Progenitor cell of endocrine pancreas (in vitro differentiated cells): ENCODE measurements around the gene OR7C1. TPM values are rescaled to one million over a fixed set of nuclear protein-coding genes. Genes with fewer than 3 reads are reported as not detected.

ENCODE experiments used
- DNase-seq: peaks from one replicate; pipeline ENCODE4 v3.0.0; 2021; ENCODE audit warnings: low spot score; ENCODE audit not compliant: unreplicated experiment
- H3K27ac Mint-ChIP-seq: 2 replicates; pipeline ENCODE4 v1.8.0; 2021; ENCODE audit warnings: mild to moderate bottlenecking, moderate library complexity, mixed read lengths
- H3K27me3 Mint-ChIP-seq: 2 replicates; pipeline ENCODE4 v1.8.0; 2021; ENCODE audit warnings: mixed read lengths
- H3K36me3 Mint-ChIP-seq: 2 replicates; pipeline ENCODE4 v1.8.0; 2022; ENCODE audit warnings: mixed read lengths; ENCODE audit not compliant: insufficient read depth
- H3K4me1 Mint-ChIP-seq: 2 replicates; pipeline ENCODE4 v1.8.0; 2021; ENCODE audit warnings: low read depth, mixed read lengths
- H3K4me3 Mint-ChIP-seq: 2 replicates; pipeline ENCODE4 v1.8.0; 2021; ENCODE audit warnings: low read depth, mild to moderate bottlenecking, moderate library complexity, mixed read lengths
- H3K9me3 Mint-ChIP-seq: 2 replicates; pipeline ENCODE4 v1.8.0; 2021; ENCODE audit warnings: low read depth, mixed read lengths
- total RNA-seq: library from RNA; stranded (reverse); gene quantifications from 2 replicates; pipeline ENCODE4 v1.2.1, GENCODE V29; 2021
- TF ChIP-seq, protein P1 (sequence below): fragments of 200-600 bp; sonication (generic); IDR thresholded peaks from one replicate; pipeline ENCODE4 v1.5.0; 2021; ENCODE audit warnings: antibody characterized with exemption, mild to moderate bottlenecking; ENCODE audit not compliant: unreplicated experiment

OR7C1 gene
- total RNA-seq, 1 donor from 2014 or later: not detected

DNA sequence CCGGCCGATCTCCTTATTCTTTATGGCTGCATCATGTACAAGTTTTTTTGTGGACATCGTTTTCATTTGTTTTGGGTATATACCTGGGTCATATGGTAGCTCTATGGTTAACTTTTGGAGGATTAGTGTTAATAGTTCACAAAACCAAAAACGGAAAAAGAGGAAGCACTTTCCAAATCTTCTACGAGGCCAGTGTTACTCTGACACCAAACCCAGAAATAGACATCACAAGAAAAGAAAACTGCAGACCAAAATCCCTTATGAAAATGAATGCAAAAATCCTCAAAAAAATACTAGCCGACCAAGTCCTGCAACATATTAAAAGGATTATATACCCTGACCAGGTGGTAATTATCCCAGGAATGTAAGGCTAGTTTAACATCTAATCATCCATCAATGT is 86.4 kb downstream of the OR7C1 start:
- no peaks in the 10 kb centered on the region for H3K4me1 Mint-ChIP-seq
- no peaks in the 10 kb centered on the region for H3K36me3 Mint-ChIP-seq
- H3K9me3 Mint-ChIP-seq: peaks cover 21% of the 10 kb centered on the region
- H3K27ac Mint-ChIP-seq: no peak overlapping the region
- TF ChIP-seq, protein P1, sequence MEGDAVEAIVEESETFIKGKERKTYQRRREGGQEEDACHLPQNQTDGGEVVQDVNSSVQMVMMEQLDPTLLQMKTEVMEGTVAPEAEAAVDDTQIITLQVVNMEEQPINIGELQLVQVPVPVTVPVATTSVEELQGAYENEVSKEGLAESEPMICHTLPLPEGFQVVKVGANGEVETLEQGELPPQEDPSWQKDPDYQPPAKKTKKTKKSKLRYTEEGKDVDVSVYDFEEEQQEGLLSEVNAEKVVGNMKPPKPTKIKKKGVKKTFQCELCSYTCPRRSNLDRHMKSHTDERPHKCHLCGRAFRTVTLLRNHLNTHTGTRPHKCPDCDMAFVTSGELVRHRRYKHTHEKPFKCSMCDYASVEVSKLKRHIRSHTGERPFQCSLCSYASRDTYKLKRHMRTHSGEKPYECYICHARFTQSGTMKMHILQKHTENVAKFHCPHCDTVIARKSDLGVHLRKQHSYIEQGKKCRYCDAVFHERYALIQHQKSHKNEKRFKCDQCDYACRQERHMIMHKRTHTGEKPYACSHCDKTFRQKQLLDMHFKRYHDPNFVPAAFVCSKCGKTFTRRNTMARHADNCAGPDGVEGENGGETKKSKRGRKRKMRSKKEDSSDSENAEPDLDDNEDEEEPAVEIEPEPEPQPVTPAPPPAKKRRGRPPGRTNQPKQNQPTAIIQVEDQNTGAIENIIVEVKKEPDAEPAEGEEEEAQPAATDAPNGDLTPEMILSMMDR: no peak
- H3K4me3 Mint-ChIP-seq: no peak overlapping the region
- no peak for DNase-seq
- no peaks in the 10 kb centered on the region for H3K27me3 Mint-ChIP-seq

Other genes with a start within 250 kb of the OR7C1 start
- gene ADGRE3, start 160.3 kb downstream of the OR7C1 start, total RNA-seq: not detected in 2 replicates
- gene ZNF333, start 145.1 kb downstream of the OR7C1 start, total RNA-seq: 21.4 and 21.6 TPM in 2 replicates
- gene ADGRE2, start 56.6 kb downstream of the OR7C1 start, total RNA-seq: not detected in 2 replicates
- gene OR7A5, start within 50 bp of the OR7C1 start, total RNA-seq: not detected in 2 replicates
- not detected in 2 replicates for gene OR7A10, start 13.7 kb upstream of the OR7C1 start, total RNA-seq
- gene OR7A17, start 50.9 kb upstream of the OR7C1 start, total RNA-seq: not detected in 2 replicates
- not detected in 2 replicates for gene OR7C2, start 106.3 kb upstream of the OR7C1 start, total RNA-seq
- 0.47 and 0.62 TPM in 2 replicates for gene SLC1A6, start 144.7 kb upstream of the OR7C1 start, total RNA-seq
- gene CASP14, start 214.3 kb upstream of the OR7C1 start, total RNA-seq: not detected in 2 replicates
- not detected in 2 replicates for gene OR1I1, start 247.0 kb upstream of the OR7C1 start, total RNA-seq